ENCODE measurements around the gene HYOU1.

- TF ChIP-seq, protein P1, sequence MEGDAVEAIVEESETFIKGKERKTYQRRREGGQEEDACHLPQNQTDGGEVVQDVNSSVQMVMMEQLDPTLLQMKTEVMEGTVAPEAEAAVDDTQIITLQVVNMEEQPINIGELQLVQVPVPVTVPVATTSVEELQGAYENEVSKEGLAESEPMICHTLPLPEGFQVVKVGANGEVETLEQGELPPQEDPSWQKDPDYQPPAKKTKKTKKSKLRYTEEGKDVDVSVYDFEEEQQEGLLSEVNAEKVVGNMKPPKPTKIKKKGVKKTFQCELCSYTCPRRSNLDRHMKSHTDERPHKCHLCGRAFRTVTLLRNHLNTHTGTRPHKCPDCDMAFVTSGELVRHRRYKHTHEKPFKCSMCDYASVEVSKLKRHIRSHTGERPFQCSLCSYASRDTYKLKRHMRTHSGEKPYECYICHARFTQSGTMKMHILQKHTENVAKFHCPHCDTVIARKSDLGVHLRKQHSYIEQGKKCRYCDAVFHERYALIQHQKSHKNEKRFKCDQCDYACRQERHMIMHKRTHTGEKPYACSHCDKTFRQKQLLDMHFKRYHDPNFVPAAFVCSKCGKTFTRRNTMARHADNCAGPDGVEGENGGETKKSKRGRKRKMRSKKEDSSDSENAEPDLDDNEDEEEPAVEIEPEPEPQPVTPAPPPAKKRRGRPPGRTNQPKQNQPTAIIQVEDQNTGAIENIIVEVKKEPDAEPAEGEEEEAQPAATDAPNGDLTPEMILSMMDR (IDR thresholded peaks at IDR 0.05), result no peak
- TF ChIP-seq EP300 (IDR thresholded peaks at IDR 0.05; ENCODE audit: low read depth) (no peak), POLR2AphosphoS5 (IDR thresholded peaks at IDR 0.05) (no peak)
These were observed 15.0 kb downstream of the HYOU1 start for GRCh38 chr11:119041821-119042514.
